PC-3 (cell line): ENCODE measurements around the gene DUSP22.

ENCODE experiments used
- CTCF ChIP-seq: fragments of 300-600 bp; sonication (generic); conservative IDR thresholded peaks from 2 replicates; pipeline ENCODE4 v1.5.1; 2017; ENCODE audit warnings: antibody characterized with exemption, low read depth, mild to moderate bottlenecking, low read length
- EZH2 ChIP-seq: fragments of 300-600 bp; sonication (generic); IDR thresholded peaks from one replicate; pipeline ENCODE4 v1.6.1; 2017; ENCODE audit warnings: antibody characterized with exemption, mild to moderate bottlenecking, low read length; ENCODE audit not compliant: unreplicated experiment
- EZH2phosphoT487 ChIP-seq: fragments of 300-600 bp; sonication (generic); IDR thresholded peaks from 2 replicates; pipeline ENCODE4 v1.6.1; 2018; ENCODE audit warnings: mild to moderate bottlenecking, antibody characterized with exemption, low read length, borderline replicate concordance

DNA sequence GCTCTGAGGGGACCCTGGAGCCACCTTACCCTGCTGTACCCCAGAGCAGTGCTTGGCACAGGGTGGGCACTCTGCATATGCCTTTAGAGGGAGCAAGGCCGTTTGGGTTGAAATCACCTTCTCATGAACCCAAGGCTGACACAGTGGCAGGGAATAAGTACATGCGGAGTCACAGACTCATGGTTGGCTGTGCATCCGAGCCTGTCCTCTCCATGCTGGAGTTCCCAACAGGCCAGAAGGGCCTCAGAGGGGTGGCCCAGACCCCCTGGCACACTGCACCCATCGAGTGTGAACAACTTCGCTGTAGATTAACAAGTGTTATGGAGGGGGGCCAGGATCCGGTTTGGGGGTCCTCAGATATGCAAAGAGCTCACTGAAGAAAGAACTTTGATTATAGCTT, 78.3 kb downstream of the DUSP22 start:
- no peak for TF ChIP-seq CTCF
- TF ChIP-seq EZH2, result no peak
- TF ChIP-seq EZH2phosphoT487, result no peak
